Suprapubic skin (tissue), 4 donors: ENCODE measurements around the gene MAP2K4. TPM values are rescaled to one million over a fixed set of nuclear protein-coding genes. Genes with fewer than 3 reads are reported as not detected.

Experiments used
- DNase-seq, 2 donors: peaks; one replicate each; pipeline ENCODE4 v3.0.0-alpha.2; 2019; ENCODE audit warnings: low spot score in 2 of 2
- H3K27ac ChIP-seq: fragments of 200-600 bp; sonication (generic); one replicate; pipeline ENCODE4 v1.5.1; 2019
- H3K27me3 ChIP-seq: fragments of 200-600 bp; sonication (generic); one replicate; pipeline ENCODE4 v1.5.1; 2019
- H3K36me3 ChIP-seq: fragments of 200-600 bp; sonication (generic); one replicate; pipeline ENCODE4 v1.5.1; 2019
- H3K4me1 ChIP-seq: fragments of 200-600 bp; sonication (generic); one replicate; pipeline ENCODE4 v1.5.1; 2019
- H3K4me3 ChIP-seq: fragments of 200-600 bp; sonication (generic); one replicate; pipeline ENCODE4 v1.5.1; 2019; ENCODE audit warnings: mild to moderate bottlenecking
- H3K9me3 ChIP-seq: fragments of 200-600 bp; sonication (generic); one replicate; pipeline ENCODE4 v1.5.1; 2019
- EP300 ChIP-seq: sonication (generic); formaldehyde crosslinking; IDR thresholded peaks from one replicate; pipeline ENCODE4 v1.6.1; 2017; ENCODE audit warnings: antibody characterized with exemption
- POLR2A ChIP-seq, 2 donors: fragments of 450-650 bp; IDR thresholded peaks; one replicate each; pipeline ENCODE4 v1.6.1; 2017; ENCODE audit warnings: antibody characterized with exemption in 2 of 2, mild to moderate bottlenecking in 2 of 2, moderate library complexity in 2 of 2
- POLR2AphosphoS5 ChIP-seq, 3 donors: sonication (generic); formaldehyde crosslinking; IDR thresholded peaks; one replicate each; pipeline ENCODE4 v1.6.1; 2017; ENCODE audit warnings: antibody characterized with exemption in 3 of 3
- WGBS: methylation state at CpG from one replicate; pipeline ENCODE4 v1.1.5; 2018; 5-methylcytosine and 5-hydroxymethylcytosine counted together
- total RNA-seq, 4 donors: library from RNA; depleted of rRNA; stranded (reverse); fragments of >200 nt; gene quantifications; one replicate each; pipeline ENCODE4 v1.1.0, GENCODE V29; 2016
- TF ChIP-seq, protein P1 (sequence below), 2 donors: fragments of 200-600 bp in 1 of 2; fragments of 450-650 bp in 1 of 2; sonication (generic) in 1 of 2; IDR thresholded peaks; one replicate each; pipeline ENCODE4 v1.5.1; 2016 to 2019; ENCODE audit warnings: antibody characterized with exemption in 2 of 2, mild to moderate bottlenecking in 1 of 2, moderate library complexity in 1 of 2

MAP2K4 gene
- total RNA-seq, 4 donors from 2014 or later = 29.3 to 35.7 (median 32.3) TPM

DNA sequence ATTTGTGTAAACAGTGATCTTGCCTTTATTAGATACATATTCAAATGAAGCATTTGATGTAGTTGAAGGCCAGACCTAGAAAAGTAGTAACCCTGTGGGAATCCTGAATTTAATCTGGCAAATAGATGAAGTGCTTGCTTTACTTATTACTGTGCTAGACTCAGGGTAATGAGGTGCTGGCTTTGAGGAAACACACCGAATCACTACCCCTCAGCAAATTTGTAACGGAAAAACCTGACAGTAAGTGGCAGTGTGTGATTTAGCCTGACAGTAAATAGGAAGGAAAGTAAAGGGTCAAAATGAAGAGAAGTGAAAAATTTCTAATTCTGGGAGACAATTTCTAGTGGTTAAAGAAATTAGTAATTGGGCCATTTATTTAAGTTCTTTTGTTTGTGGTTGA is 90.2 kb downstream of the MAP2K4 start:
- Histone ChIP-seq H3K9me3 (no peaks in the 10 kb centered on the region), H3K4me1 (no peaks in the 10 kb centered on the region), H3K27me3 (no peaks in the 10 kb centered on the region), H3K4me3 (no peak overlapping the region), H3K36me3 (peaks cover 44% of the 10 kb centered on the region), H3K27ac (no peak overlapping the region)
- WGBS = 100% methylated on average over 2 of the region's 2 CpGs
- no peak for DNase-seq
- TF ChIP-seq POLR2A (IDR thresholded peaks at IDR 0.05) = no peak
- TF ChIP-seq EP300 = no peak
- TF ChIP-seq, protein P1, sequence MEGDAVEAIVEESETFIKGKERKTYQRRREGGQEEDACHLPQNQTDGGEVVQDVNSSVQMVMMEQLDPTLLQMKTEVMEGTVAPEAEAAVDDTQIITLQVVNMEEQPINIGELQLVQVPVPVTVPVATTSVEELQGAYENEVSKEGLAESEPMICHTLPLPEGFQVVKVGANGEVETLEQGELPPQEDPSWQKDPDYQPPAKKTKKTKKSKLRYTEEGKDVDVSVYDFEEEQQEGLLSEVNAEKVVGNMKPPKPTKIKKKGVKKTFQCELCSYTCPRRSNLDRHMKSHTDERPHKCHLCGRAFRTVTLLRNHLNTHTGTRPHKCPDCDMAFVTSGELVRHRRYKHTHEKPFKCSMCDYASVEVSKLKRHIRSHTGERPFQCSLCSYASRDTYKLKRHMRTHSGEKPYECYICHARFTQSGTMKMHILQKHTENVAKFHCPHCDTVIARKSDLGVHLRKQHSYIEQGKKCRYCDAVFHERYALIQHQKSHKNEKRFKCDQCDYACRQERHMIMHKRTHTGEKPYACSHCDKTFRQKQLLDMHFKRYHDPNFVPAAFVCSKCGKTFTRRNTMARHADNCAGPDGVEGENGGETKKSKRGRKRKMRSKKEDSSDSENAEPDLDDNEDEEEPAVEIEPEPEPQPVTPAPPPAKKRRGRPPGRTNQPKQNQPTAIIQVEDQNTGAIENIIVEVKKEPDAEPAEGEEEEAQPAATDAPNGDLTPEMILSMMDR (IDR thresholded peaks at IDR 0.05) = no peak
- no peak for TF ChIP-seq POLR2AphosphoS5 (IDR thresholded peaks at IDR 0.05)

GRCh38 chr17:12113156-12113555 is 92.5 kb downstream of the MAP2K4 start:
- 95% methylated on average over 2 of the region's 2 CpGs for WGBS

DNA sequence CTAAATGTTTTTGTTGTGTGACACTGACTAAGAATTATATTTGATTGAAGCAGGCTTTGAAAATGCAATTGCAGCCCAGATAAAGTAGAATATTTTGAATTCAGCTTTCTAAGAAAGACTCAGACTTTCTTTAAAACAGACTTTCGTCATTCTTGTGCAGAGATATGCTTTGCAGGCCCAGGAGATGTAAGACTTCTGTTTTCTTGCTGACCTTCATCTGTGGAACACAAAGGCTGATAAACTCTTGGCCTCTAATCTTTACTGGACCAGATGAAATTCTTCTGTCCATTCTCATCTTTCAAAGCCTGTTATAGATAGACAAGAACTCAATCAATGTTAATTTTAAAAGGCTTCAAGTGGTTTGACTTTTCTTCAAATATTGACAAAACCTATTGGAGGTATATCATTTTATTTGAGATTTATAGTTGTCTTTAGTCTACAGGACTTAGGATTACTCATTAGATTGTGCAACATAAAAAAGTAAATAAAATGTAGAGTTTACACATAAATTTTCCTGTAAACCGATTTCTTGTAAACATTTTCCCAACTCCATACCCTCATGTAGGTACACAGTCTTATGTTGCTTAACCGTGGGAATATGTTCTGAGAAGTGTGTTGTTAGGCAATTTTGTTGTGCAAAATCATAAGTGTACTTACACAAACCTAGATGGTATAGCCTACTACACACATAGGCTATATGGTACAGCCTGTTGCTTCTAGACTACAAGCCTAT is 94.2 kb downstream of the MAP2K4 start:
- DNase-seq = no peak
- H3K27me3 ChIP-seq = no peaks in the 10 kb centered on the region
- H3K4me3 ChIP-seq = no peak overlapping the region
- H3K27ac ChIP-seq = no peak overlapping the region
- peaks cover 60% of the 10 kb centered on the region for H3K36me3 ChIP-seq
- 94% methylated on average over 3 of the region's 3 CpGs for WGBS
- no peaks in the 10 kb centered on the region for H3K9me3 ChIP-seq
- TF ChIP-seq, protein P1 (IDR thresholded peaks at IDR 0.05) = no peak
- no peak for TF ChIP-seq POLR2A (IDR thresholded peaks at IDR 0.05)
- no peak for TF ChIP-seq EP300
- no peaks in the 10 kb centered on the region for H3K4me1 ChIP-seq

More at GRCh38 chr17:12113156-12113555, 92.5 kb downstream of the MAP2K4 start:
- Histone ChIP-seq H3K4me1 (no peaks in the 10 kb centered on the region), H3K9me3 (no peaks in the 10 kb centered on the region), H3K27me3 (no peaks in the 10 kb centered on the region), H3K27ac (no peak overlapping the region), H3K36me3 (peaks cover 62% of the 10 kb centered on the region), H3K4me3 (no peak overlapping the region)
- TF ChIP-seq POLR2A (IDR thresholded peaks at IDR 0.05) = no peak
- TF ChIP-seq EP300 = no peak
- TF ChIP-seq POLR2AphosphoS5 (IDR thresholded peaks at IDR 0.05) = no peak
- TF ChIP-seq, protein P1 (IDR thresholded peaks at IDR 0.05) = no peak
- no peak for DNase-seq

DNA sequence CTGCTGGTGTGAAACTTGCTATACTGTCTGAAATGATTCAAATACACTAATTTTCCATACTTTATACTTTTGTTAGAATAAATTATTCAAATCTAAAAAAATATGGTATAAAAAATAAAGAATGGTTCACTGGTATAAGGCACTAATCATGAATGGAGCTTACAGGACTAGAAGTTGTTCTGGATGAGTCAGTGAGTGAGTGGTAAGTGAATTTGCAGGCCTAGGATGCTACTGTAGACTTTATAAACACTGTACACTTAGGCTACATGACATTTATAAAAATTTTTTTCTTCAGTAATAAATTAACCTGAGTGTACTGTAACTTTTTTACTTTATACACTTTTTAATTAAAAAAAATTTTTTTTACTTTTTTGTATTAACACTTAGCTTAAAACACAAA is 95.5 kb downstream of the MAP2K4 start:
- Histone ChIP-seq H3K4me1 (no peaks in the 10 kb centered on the region), H3K9me3 (no peaks in the 10 kb centered on the region), H3K27me3 (no peaks in the 10 kb centered on the region), H3K4me3 (no peak overlapping the region), H3K36me3 (peaks cover 60% of the 10 kb centered on the region), H3K27ac (no peak overlapping the region)
- TF ChIP-seq POLR2AphosphoS5 (IDR thresholded peaks at IDR 0.05) (no peak), POLR2A (IDR thresholded peaks at IDR 0.05) (no peak), EP300 (no peak)
- TF ChIP-seq, protein P1 (IDR thresholded peaks at IDR 0.05) = no peak
- no peak for DNase-seq

GRCh38 chr17:12118617-12119016 is 97.9 kb downstream of the MAP2K4 start:
- no peak for TF ChIP-seq POLR2AphosphoS5 (IDR thresholded peaks at IDR 0.05)
- no peak for TF ChIP-seq EP300
- TF ChIP-seq POLR2A (IDR thresholded peaks at IDR 0.05) = no peak
- TF ChIP-seq, protein P1 (IDR thresholded peaks at IDR 0.05) = no peak
- no peak for DNase-seq
- Histone ChIP-seq H3K27me3 (no peaks in the 10 kb centered on the region), H3K27ac (no peak overlapping the region), H3K4me3 (no peak overlapping the region), H3K36me3 (peaks cover 39% of the 10 kb centered on the region), H3K9me3 (no peaks in the 10 kb centered on the region), H3K4me1 (peaks cover 6% of the 10 kb centered on the region)
- 80% methylated on average over 3 of the region's 3 CpGs for WGBS
